Fibroblast of lung (primary cell): ENCODE measurements around the gene ATP6V0B. TPM values are rescaled to one million over a fixed set of nuclear protein-coding genes. Genes with fewer than 3 reads are reported as not detected.

ENCODE experiments used
- DNase-seq, 2 donors: peaks; one replicate each; pipeline versions ENCODE4 v3.0.0 to v3.0.0-alpha.2; 2010; ENCODE audit warnings: low read depth in 2 of 2
- H2AFZ ChIP-seq: 2 replicates; pipeline ENCODE4 v1.5.1; 2012; ENCODE audit warnings: low read length, control low read depth, inconsistent platforms
- H3K27ac ChIP-seq: 2 replicates; pipeline ENCODE4 v1.5.1; 2011; ENCODE audit warnings: low read length, control low read depth; ENCODE audit not compliant: insufficient read depth
- H3K27me3 ChIP-seq: 2 replicates; pipeline ENCODE4 v1.5.1; 2011; ENCODE audit warnings: mild to moderate bottlenecking, low read length; ENCODE audit not compliant: control insufficient read depth, insufficient read depth
- H3K36me3 ChIP-seq: 2 replicates; pipeline ENCODE4 v1.5.1; 2011; ENCODE audit warnings: low read length; ENCODE audit not compliant: control insufficient read depth, insufficient read depth
- H3K4me1 ChIP-seq: 2 replicates; pipeline ENCODE4 v1.5.1; 2011; ENCODE audit warnings: low read length; ENCODE audit not compliant: control insufficient read depth, insufficient read depth; ENCODE audit errors: extremely low read depth
- H3K4me2 ChIP-seq: 2 replicates; pipeline ENCODE4 v1.5.1; 2011; ENCODE audit warnings: low read length, control low read depth; ENCODE audit not compliant: insufficient read depth; ENCODE audit errors: extremely low read depth
- H3K4me3 ChIP-seq, 4 experiments: fragments of 200-600 bp in 1 of 4; sonication (generic) in 1 of 4; replicated peaks in 1 of 4; 2 replicates each; pipeline ENCODE4 v1.5.1; 2011 to 2016; ENCODE audit warnings: low read length in 4 of 4, low read depth in 3 of 4, mild to moderate bottlenecking in 3 of 4, control low read depth in 2 of 4, inconsistent platforms in 1 of 4, mixed read lengths in 1 of 4; ENCODE audit not compliant: insufficient read depth in 1 of 4; ENCODE audit errors: control extremely low read depth in 1 of 4
- H3K79me2 ChIP-seq: 2 replicates; pipeline ENCODE4 v1.5.1; 2012; ENCODE audit warnings: mild to moderate bottlenecking, low read length, inconsistent platforms; ENCODE audit not compliant: control insufficient read depth, insufficient read depth
- H3K9ac ChIP-seq: 2 replicates; pipeline ENCODE4 v1.5.1; 2011; ENCODE audit warnings: mild to moderate bottlenecking, low read length, control low read depth; ENCODE audit not compliant: insufficient read depth
- H3K9me3 ChIP-seq: 2 replicates; pipeline ENCODE4 v1.5.1; 2012; ENCODE audit warnings: low read depth, low read length; ENCODE audit not compliant: control insufficient read depth, insufficient read depth
- H4K20me1 ChIP-seq: 2 replicates; pipeline ENCODE4 v1.5.1; 2011; ENCODE audit warnings: low read length; ENCODE audit not compliant: control insufficient read depth, insufficient read depth; ENCODE audit errors: extremely low read depth
- EZH2 ChIP-seq: IDR thresholded peaks from 2 replicates; pipeline ENCODE4 v1.5.1; 2012; ENCODE audit warnings: low read length, control low read depth, mild to moderate bottlenecking; ENCODE audit errors: missing control alignments
- polyA plus RNA-seq, 2 donors: library from polyadenylated mRNA; depleted of rRNA in 1 of 2; stranded (reverse) in 1 of 2; unstranded in 1 of 2; fragments of >200 nt; gene quantifications; 2 replicates each; pipeline ENCODE4 v1.2.1, GENCODE V29; 2011 to 2012; ENCODE audit warnings: missing spikeins in 1 of 2
- total RNA-seq: library from RNA; depleted of rRNA; stranded (reverse); fragments of >200 nt; gene quantifications from 2 replicates; pipeline ENCODE4 v1.2.1, GENCODE V29; 2014
- TF ChIP-seq, protein P1 (sequence below), 2 donors: IDR thresholded peaks in 1 of 2; conservative IDR thresholded peaks in 1 of 2; 1 replicate in 1 of 2; 2 replicates in 1 of 2; pipeline ENCODE4 v1.5.1; 2011 to 2012; ENCODE audit warnings: low read length in 2 of 2, control low read depth in 1 of 2, inconsistent platforms in 1 of 2, low read depth in 1 of 2, mild to moderate bottlenecking in 1 of 2

Gene ATP6V0B
- total and polyA plus RNA-seq, 2 donors (not counting 1 experiment from before 2014, with no cell fraction given) = 83.5 to 121 TPM

DNA sequence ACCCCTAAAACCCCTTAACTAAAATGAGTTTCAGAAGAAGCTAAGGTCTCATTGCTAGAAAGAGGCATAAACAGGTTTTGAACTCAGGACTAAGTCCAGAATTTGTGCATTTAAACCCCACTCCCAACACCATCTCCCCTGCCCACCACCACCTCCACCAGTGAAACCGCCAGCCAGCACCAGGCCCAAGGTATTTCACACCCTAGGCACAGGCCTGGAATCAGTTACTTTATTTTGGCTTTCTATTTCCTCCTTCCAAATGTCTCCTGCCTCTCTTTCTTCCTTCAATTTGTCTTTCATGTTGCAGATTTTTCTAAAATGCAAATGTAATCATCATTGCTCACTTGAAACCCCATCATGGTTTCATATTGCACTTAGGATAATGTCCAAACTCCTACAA, 29.9 kb upstream of the ATP6V0B start:
- Histone ChIP-seq H2AFZ (no peak overlapping the region), H3K9me3 (no peaks in the 10 kb centered on the region), H3K4me2 (no peak overlapping the region), H3K9ac (no peak overlapping the region), H3K27ac (no peak overlapping the region), H3K4me3 (no peak overlapping the region), H3K79me2 (peaks cover 17% of the 10 kb centered on the region), H3K4me1 (peaks cover 3% of the 10 kb centered on the region), H3K27me3 (no peaks in the 10 kb centered on the region), H4K20me1 (no peaks in the 10 kb centered on the region), H3K36me3 (no peaks in the 10 kb centered on the region)
- no peak for DNase-seq
- TF ChIP-seq, protein P1, sequence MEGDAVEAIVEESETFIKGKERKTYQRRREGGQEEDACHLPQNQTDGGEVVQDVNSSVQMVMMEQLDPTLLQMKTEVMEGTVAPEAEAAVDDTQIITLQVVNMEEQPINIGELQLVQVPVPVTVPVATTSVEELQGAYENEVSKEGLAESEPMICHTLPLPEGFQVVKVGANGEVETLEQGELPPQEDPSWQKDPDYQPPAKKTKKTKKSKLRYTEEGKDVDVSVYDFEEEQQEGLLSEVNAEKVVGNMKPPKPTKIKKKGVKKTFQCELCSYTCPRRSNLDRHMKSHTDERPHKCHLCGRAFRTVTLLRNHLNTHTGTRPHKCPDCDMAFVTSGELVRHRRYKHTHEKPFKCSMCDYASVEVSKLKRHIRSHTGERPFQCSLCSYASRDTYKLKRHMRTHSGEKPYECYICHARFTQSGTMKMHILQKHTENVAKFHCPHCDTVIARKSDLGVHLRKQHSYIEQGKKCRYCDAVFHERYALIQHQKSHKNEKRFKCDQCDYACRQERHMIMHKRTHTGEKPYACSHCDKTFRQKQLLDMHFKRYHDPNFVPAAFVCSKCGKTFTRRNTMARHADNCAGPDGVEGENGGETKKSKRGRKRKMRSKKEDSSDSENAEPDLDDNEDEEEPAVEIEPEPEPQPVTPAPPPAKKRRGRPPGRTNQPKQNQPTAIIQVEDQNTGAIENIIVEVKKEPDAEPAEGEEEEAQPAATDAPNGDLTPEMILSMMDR (conservative IDR thresholded peaks at IDR 0.05 in 1 of 2, IDR thresholded peaks at IDR 0.05 in 1 of 2; ENCODE audit: low read depth in 1 of 2, low read length in 2 of 2) = no peak
- TF ChIP-seq EZH2 = no peak

DNA sequence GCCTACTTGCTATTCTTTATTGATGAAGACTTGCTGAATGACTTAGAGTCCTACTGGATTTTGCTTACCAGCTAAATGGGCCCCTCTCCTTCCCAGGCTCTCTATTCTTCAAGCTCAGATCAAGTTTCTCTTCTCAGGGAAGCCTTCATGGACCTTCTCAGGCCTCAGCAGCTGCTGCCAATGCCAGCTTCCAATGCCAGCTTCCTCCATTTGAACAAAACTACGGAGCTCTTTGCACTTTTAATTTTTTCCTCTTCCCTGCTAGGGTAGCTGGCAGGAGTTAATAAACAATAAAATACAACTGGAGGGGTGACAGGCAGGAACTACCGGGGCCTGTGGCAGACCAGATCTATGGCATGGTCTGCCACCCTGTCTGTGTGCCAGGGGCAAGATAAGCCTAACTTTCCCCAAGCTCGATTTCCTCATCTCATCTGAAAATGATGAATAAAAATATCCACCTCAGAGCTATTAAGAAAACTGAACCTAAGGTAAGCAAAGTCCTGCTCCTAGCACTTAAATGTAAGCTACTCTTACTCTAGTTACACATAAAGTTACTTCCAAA, 29.0 kb upstream of the ATP6V0B start:
- Histone ChIP-seq H3K36me3 (peaks cover 2% of the 10 kb centered on the region), H3K79me2 (peaks cover 17% of the 10 kb centered on the region), H3K9ac (peak overlapping the region; percentile 99), H2AFZ (peak overlapping the region; percentile 87), H3K4me3 (peak overlapping the region; percentile 69 to 96 (median 79)), H3K9me3 (no peaks in the 10 kb centered on the region), H3K4me1 (peaks cover 3% of the 10 kb centered on the region), H4K20me1 (no peaks in the 10 kb centered on the region), H3K4me2 (peak overlapping the region; percentile 89), H3K27me3 (no peaks in the 10 kb centered on the region), H3K27ac (peak overlapping the region; percentile 42)
- DNase-seq = no peak
- TF ChIP-seq, protein P1 (conservative IDR thresholded peaks at IDR 0.05 in 1 of 2, IDR thresholded peaks at IDR 0.05 in 1 of 2; ENCODE audit: low read depth in 1 of 2, low read length in 2 of 2) = no peak
- TF ChIP-seq EZH2 = no peak

DNA sequence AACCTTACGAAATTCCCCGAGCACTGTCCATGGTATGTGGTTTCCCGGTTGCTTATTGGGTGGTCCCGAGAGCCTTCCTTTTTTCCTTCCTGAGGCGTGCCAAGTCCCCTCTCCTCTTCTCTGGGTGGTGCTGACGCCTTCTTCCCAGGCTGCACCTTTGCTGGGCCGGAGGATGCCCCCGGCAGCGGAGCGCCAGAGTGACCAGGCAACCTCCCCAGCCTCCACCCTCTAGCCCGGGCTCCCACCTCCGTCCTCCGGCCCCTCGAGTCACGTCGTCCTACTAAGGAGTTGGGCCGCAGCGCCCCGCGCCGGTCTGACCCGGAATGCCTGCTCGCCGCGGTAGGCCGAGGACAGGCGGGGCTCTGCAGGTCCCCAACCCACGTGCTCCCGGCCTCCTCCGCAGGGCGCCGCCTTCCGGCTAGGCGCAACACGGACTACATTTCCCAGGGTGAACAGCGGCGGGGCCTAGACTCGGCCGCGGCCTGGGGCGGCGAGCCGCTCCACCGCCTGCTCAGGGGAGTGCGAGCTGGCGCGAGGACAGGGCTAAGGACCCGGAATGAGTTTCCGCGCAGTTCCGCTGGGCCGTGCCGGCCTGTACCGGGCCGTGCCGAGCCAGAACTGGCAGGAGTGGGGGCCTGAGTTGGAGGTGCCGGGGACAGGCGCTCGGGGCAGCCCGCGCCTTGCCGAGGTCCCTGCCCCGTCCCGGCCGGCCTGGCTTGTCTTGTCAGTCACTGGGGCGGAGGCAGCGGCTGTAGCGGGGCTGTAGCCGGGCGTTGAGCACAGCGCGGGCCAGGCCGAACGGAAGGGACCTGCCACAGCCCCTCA, 28.3 kb upstream of the ATP6V0B start, which contains the start of gene IPO13:
TSS of gene IPO13 (plus strand) at position 715 of the 825 bp plus-strand sequence. CDS start 651 bp downstream, outside the sequence.
- H3K4me2 ChIP-seq = peak within 1 kb of the TSS; percentile 95
- peaks cover 3% of the 10 kb centered on the region for H3K4me1 ChIP-seq
- H2AFZ ChIP-seq = peak within 1 kb of the TSS; percentile 87
- peak within 1 kb of the TSS; percentile 99 for H3K9ac ChIP-seq
- peaks cover 2% of the 10 kb centered on the region for H3K36me3 ChIP-seq
- H3K9me3 ChIP-seq = no peaks in the 10 kb centered on the region
- H4K20me1 ChIP-seq = no peaks in the 10 kb centered on the region
- H3K79me2 ChIP-seq = peaks cover 17% of the 10 kb centered on the region
- peak within 1 kb of the TSS; percentile 69 to 96 (median 79) for H3K4me3 ChIP-seq
- peak; percentile 94 to 95 for DNase-seq
- peak within 1 kb of the TSS; percentile 98 for H3K27ac ChIP-seq
- no peaks in the 10 kb centered on the region for H3K27me3 ChIP-seq
- TF ChIP-seq EZH2 = no peak
- TF ChIP-seq, protein P1 (conservative IDR thresholded peaks at IDR 0.05 in 1 of 2, IDR thresholded peaks at IDR 0.05 in 1 of 2; ENCODE audit: low read depth in 1 of 2, low read length in 2 of 2) = peak; percentile 43
